Measurements from ENCODE around the gene C12orf57.

DNA sequence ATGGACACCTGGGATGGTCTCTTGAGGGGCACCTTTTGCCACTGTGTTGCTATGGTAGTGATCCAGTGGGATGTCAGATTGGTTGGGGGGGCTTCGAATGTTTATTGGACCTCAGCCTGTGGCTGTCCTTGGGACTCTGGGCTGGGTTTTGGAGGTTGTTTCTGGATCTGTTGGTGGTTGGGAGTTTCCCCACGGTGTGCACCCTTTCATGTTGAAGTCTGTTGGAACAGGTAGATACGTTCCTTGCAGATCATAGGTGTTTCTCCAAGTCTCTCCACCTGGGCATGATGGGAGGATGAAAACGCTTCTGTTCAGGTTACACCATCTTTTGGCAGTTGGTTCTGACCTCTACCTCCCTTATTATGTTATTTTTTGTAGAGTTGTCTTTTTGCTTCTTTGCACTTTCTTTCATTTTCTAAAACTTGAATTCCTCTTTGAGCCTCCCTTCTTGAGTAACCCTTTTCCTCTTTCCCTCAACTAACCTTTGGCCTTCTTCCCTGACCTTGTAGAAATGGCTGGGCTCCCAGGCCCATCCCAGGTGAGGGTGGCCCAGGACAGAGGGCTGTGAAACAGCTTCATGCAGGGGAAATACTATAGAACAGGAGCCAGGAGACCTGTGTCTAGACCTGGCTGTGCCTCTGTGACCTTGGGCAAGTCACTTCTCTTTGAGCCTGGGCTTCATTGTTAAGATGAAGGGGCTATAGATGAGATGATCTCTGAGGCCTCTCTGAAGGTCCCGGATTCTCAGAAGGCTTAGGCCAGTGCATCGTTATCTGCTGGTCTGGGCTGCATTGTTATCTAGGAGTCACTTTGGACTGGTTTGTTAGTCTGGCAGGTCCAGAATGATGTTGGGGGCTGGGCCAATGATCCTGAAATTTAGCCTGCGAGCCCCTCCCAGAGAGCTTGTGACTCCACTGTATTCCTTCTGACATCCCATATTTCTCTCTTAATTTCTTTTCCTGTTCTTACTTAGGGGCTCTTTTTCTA, 14.1 kb upstream of the C12orf57 start:
- TF ChIP-seq EZH2phosphoT487 (IDR thresholded peaks at IDR 0.05; ENCODE audit: insufficient read depth, low read depth) (no peak), EZH2 (IDR thresholded peaks at IDR 0.05; ENCODE audit: insufficient read depth, poor library complexity, severe bottlenecking) (no peak)
